Tibial artery (tissue), 4 donors: ENCODE data around the gene CERS5.
A peak's percentile ranks its signal among the peaks of the same experiment; 100 is the strongest.
"Not testable (repeated sequence)": the region's sequence is repeated elsewhere in the genome, so short reads cannot be mapped to it uniquely, and the experiment has no call there.

Source experiments
- DNase-seq, 2 donors: peaks; one replicate each; pipeline ENCODE4 v3.0.0-alpha.2; 2019
- H3K27ac ChIP-seq, 2 donors: fragments of 200-600 bp; sonication (generic) in 1 of 2; 1 replicate in 1 of 2; 2 replicates in 1 of 2; pipeline ENCODE4 v1.5.1; 2018 to 2019; ENCODE audit warnings: mild to moderate bottlenecking in 1 of 2
- H3K27me3 ChIP-seq, 2 donors: fragments of 200-600 bp; sonication (generic) in 1 of 2; one replicate each; pipeline versions ENCODE4 v1.5.1 to v1.6.0; 2016 to 2019
- H3K36me3 ChIP-seq, 3 donors: fragments of 200-600 bp; sonication (generic) in 2 of 3; one replicate each; pipeline ENCODE4 v1.5.1; 2016 to 2019; ENCODE audit warnings: mild to moderate bottlenecking in 2 of 3
- H3K4me1 ChIP-seq, 4 donors: fragments of 200-600 bp; sonication (generic) in 2 of 4; 1 replicate in 3 of 4; 2 replicates in 1 of 4; pipeline ENCODE4 v1.5.1; 2016 to 2019
- H3K4me3 ChIP-seq, 2 donors: fragments of 200-600 bp; sonication (generic) in 1 of 2; 1 replicate in 1 of 2; 2 replicates in 1 of 2; pipeline ENCODE4 v1.5.1; 2018 to 2019; ENCODE audit warnings: mild to moderate bottlenecking in 2 of 2
- H3K9me3 ChIP-seq, 3 donors: fragments of 200-600 bp; sonication (generic) in 1 of 3; one replicate each; pipeline ENCODE4 v1.5.1; 2016 to 2019
- CTCF ChIP-seq, 2 experiments: fragments of 200-600 bp in 1 of 2; fragments of 450-650 bp in 1 of 2; IDR thresholded peaks; one replicate each; pipeline ENCODE4 v1.5.1; 2017 to 2019; ENCODE audit warnings: antibody characterized with exemption in 2 of 2, mild to moderate bottlenecking in 1 of 2, moderate library complexity in 1 of 2
- intact Hi-C: fragments of 100-400 bp; cut with DNase I; formaldehyde crosslinking; loops from one replicate; pipeline ENCODE4 v1.15.0; 2023; ENCODE audit warnings: low total_unique reads

CERS5 gene

DNA sequence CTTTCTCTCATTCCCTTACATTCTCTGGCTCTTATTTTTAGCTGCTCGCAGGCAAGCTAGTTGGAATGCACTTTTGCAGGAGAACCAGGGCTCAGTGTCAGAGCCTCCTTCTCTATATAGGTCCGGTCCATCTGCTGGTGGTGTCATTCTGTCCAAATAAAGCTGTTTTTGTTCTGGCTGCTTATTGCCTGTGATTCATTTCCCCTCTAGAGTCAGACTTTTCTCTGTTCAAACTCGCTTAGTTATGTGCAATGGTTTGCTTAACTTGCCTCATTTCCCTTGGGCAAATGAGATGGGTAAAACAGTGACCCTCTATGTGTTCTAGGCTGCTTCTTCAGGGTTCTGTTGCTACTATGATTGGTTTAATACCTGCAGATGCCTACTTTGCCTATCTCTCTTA is 79.2 kb downstream of the CERS5 start:
- Histone ChIP-seq H3K27me3 (no peaks in the 10 kb centered on the region), H3K4me1 (peaks cover 0 to 20% (median 16%) of the 10 kb centered on the region in 4 donors), H3K4me3 (no peak overlapping the region), H3K27ac (no peak overlapping the region), H3K9me3 (no peaks in the 10 kb centered on the region), H3K36me3 (peaks cover 49 to 65% (median 62%) of the 10 kb centered on the region in 3 donors)
- intact Hi-C loops, result no loop called here
- no peak for TF ChIP-seq CTCF (IDR thresholded peaks at IDR 0.05)
- no peak for DNase-seq

GRCh38 chr12:50087151-50087550 is 80.0 kb downstream of the CERS5 start:
- no peaks in the 10 kb centered on the region for H3K9me3 ChIP-seq

DNA sequence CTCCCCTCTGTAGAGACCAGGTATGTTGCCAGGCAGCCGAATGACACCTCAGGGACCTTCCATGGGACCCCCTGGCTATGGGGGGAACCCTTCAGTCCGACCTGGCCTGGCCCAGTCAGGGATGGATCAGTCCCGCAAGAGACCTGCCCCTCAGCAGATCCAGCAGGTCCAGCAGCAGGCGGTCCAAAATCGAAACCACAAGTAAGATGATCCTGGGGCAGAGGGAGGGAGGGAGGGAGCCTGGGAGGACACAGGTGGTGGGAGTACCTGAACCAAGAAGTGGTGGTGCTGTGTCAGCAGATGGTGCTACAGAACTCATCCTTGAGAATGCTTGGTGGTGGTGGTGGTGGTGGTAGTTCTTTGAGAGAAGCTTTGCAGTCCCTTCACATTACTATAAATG is 81.0 kb downstream of the CERS5 start:
- peak overlapping the region; percentile 73 to 87 for H3K4me3 ChIP-seq
- H3K27me3 ChIP-seq, result no peaks in the 10 kb centered on the region
- H3K4me1 ChIP-seq, result peaks cover 0 to 20% (median 16%) of the 10 kb centered on the region in 4 donors
- H3K36me3 ChIP-seq, result peaks cover 31 to 46% (median 45%) of the 10 kb centered on the region in 3 donors
- H3K9me3 ChIP-seq, result no peaks in the 10 kb centered on the region
- no peak for TF ChIP-seq CTCF (IDR thresholded peaks at IDR 0.05)
- H3K27ac ChIP-seq, result peak overlapping the region; percentile 91 to 95
- DNase-seq, result no peak
- intact Hi-C loops, result no loop called here

More at GRCh38 chr12:50087151-50087550, 80.0 kb downstream of the CERS5 start:
- no peak overlapping the region for H3K27ac ChIP-seq
- no peaks in the 10 kb centered on the region for H3K27me3 ChIP-seq
- intact Hi-C loops, result no loop called here
- H3K4me3 ChIP-seq, result no peak overlapping the region
- DNase-seq, result no peak
- H3K36me3 ChIP-seq, result peaks cover 40 to 56% (median 53%) of the 10 kb centered on the region in 3 donors
- H3K4me1 ChIP-seq, result peaks cover 0 to 20% (median 16%) of the 10 kb centered on the region in 4 donors
- TF ChIP-seq CTCF (IDR thresholded peaks at IDR 0.05), result no peak

GRCh38 chr12:50085615-50086072 is 81.5 kb downstream of the CERS5 start:
- peak overlapping the region; percentile 73 to 87 for H3K4me3 ChIP-seq
- peaks cover 0 to 25% (median 16%) of the 10 kb centered on the region in 4 donors for H3K4me1 ChIP-seq
- no peak for DNase-seq
- TF ChIP-seq CTCF (IDR thresholded peaks at IDR 0.05), result no peak
- peak overlapping the region; percentile 91 to 95 for H3K27ac ChIP-seq
- no peaks in the 10 kb centered on the region for H3K27me3 ChIP-seq
- H3K36me3 ChIP-seq, result peaks cover 27 to 41% (median 40%) of the 10 kb centered on the region in 3 donors
- H3K9me3 ChIP-seq, result no peaks in the 10 kb centered on the region
- intact Hi-C loops, result loop anchor here (2.0 kb wide), 1 partner anchor 25 kb away; no protein-coding TSS in a partner anchor

DNA sequence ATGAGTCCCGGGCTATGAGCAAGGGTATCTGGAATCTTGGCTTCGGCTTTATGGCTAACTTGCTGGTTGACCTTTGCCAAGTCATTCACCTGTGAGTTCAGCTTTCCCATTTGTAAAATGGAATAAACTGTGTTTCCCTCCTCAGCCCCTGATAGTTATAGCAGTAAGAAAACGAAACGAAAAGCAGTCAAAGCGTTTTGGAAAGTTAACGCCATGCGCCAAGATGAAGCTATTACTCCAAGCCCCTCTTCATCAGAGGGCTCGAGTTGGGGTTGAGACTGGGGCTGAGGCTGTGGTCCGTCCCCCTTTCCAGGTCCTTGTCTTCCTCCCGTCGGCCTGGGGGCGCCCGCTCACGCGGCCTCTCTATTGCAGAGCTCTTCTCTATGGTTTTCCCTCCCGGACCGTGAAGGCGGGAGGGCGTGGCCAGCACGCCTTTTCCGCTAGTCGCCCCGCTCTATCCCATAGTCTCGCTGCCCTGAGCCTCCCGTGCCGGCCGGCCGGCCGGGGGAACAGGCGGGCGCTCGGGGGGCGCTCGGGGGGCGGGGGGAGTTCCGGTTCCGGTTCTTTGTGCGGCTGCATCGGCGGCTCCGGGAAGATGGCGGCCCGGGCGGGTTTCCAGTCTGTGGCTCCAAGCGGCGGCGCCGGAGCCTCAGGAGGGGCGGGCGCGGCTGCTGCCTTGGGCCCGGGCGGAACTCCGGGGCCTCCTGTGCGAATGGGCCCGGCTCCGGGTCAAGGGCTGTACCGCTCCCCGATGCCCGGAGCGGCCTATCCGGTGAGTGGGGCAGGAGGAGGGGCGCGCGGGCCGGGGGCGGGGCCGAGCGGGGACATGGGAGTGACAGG is 82.2 kb downstream of the CERS5 start, which contains the start of gene SMARCD1:
TSS of gene SMARCD1 (plus strand) at position 568 of the 840 bp plus-strand sequence. CDS start at position 596, 28 bp downstream.
- intact Hi-C loops, result loop anchor here (2.0 kb wide), 1 partner anchor 26 kb away; no protein-coding TSS in a partner anchor
- H3K4me1 ChIP-seq, result peaks cover 0 to 25% (median 16%) of the 10 kb centered on the region in 4 donors
- H3K27ac ChIP-seq, result peak within 1 kb of the TSS; percentile 91 to 95
- H3K9me3 ChIP-seq, result no peaks in the 10 kb centered on the region
- H3K4me3 ChIP-seq, result peak within 1 kb of the TSS; percentile 73 to 87
- H3K36me3 ChIP-seq, result peaks cover 21 to 35% (median 33%) of the 10 kb centered on the region in 3 donors
- H3K27me3 ChIP-seq, result no peaks in the 10 kb centered on the region
- peak in 1 of 2 experiments; percentile 19 for TF ChIP-seq CTCF (IDR thresholded peaks at IDR 0.05)
- peak; percentile 95 to 96 for DNase-seq

GRCh38 chr12:50084409-50084774 is 82.8 kb downstream of the CERS5 start:
- H3K9me3 ChIP-seq, DNase-seq, H3K27me3 ChIP-seq: not testable (repeated sequence)
- peak overlapping the region; percentile 91 to 95 for H3K27ac ChIP-seq
- H3K36me3 ChIP-seq, result peaks cover 15 to 29% (median 27%) of the 10 kb centered on the region in 3 donors
- H3K4me3 ChIP-seq, result peak overlapping the region; percentile 73 to 87
- intact Hi-C loops, result loop anchor here (2.0 kb wide), 1 partner anchor 26 kb away; no protein-coding TSS in a partner anchor
- peaks cover 0 to 25% (median 16%) of the 10 kb centered on the region in 4 donors for H3K4me1 ChIP-seq
